Thyroid gland (tissue), 4 donors: ENCODE data around the gene TIAM1.

Experiments
- POLR2A ChIP-seq, 2 donors: fragments of 450-650 bp; IDR thresholded peaks; one replicate each; pipeline ENCODE4 v1.6.1; 2017; ENCODE audit warnings: antibody characterized with exemption in 2 of 2, mild to moderate bottlenecking in 2 of 2, moderate library complexity in 1 of 2
- TF ChIP-seq, protein P1 (sequence below), 6 experiments: fragments of 200-600 bp in 3 of 6; fragments of 450-650 bp in 3 of 6; sonication (generic) in 3 of 6; IDR thresholded peaks; one replicate each; pipeline ENCODE4 v1.5.1; 2016 to 2019; ENCODE audit warnings: antibody characterized with exemption in 6 of 6, mild to moderate bottlenecking in 2 of 6, inconsistent platforms in 1 of 6, moderate library complexity in 1 of 6

DNA sequence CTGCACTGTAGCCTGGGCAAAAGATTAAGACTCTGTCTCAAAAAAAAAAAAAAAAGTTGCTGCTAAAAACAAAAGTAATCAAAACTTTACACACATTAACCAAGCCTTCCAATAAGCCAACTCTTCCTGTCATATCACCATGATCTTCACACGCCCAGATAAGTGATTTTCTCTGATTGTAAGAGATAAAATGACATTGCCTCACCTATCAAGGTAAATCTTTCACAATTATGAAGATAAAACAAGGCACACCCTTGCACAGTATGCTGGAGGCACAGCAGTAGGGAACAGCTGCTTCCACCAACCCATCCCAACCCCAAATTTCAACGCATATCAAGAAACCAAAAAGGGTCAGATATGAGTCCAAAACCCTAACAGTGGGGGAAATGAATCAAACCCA, 8.8 kb upstream of the TIAM1 start:
- TF ChIP-seq, protein P1, sequence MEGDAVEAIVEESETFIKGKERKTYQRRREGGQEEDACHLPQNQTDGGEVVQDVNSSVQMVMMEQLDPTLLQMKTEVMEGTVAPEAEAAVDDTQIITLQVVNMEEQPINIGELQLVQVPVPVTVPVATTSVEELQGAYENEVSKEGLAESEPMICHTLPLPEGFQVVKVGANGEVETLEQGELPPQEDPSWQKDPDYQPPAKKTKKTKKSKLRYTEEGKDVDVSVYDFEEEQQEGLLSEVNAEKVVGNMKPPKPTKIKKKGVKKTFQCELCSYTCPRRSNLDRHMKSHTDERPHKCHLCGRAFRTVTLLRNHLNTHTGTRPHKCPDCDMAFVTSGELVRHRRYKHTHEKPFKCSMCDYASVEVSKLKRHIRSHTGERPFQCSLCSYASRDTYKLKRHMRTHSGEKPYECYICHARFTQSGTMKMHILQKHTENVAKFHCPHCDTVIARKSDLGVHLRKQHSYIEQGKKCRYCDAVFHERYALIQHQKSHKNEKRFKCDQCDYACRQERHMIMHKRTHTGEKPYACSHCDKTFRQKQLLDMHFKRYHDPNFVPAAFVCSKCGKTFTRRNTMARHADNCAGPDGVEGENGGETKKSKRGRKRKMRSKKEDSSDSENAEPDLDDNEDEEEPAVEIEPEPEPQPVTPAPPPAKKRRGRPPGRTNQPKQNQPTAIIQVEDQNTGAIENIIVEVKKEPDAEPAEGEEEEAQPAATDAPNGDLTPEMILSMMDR (IDR thresholded peaks at IDR 0.05) = no peak
- TF ChIP-seq POLR2A (IDR thresholded peaks at IDR 0.05) = no peak
